HG03432 (cell line): Measurements from ENCODE around the gene COL18A1.
"Not testable (repeated sequence)": the region's sequence is repeated elsewhere in the genome, so short reads cannot be mapped to it uniquely, and the experiment has no call there.

Experiments
- ATAC-seq: cut with Tn5 transposase; IDR thresholded peaks from one replicate; pipeline ENCODE4 v1.9.1; 2021; ENCODE audit warnings: mild to moderate bottlenecking, moderate library complexity; ENCODE audit not compliant: unreplicated experiment

COL18A1 gene

GRCh38 chr21:45438391-45439145 lies 33.6 kb downstream of the COL18A1 start:
- no peak for ATAC-seq

- peak; percentile 53 for ATAC-seq
Measured at GRCh38 chr21:45439161-45439872, 34.4 kb downstream of the COL18A1 start.

- ATAC-seq, result no peak
Measured at GRCh38 chr21:45439901-45440461, 35.0 kb downstream of the COL18A1 start.

DNA sequence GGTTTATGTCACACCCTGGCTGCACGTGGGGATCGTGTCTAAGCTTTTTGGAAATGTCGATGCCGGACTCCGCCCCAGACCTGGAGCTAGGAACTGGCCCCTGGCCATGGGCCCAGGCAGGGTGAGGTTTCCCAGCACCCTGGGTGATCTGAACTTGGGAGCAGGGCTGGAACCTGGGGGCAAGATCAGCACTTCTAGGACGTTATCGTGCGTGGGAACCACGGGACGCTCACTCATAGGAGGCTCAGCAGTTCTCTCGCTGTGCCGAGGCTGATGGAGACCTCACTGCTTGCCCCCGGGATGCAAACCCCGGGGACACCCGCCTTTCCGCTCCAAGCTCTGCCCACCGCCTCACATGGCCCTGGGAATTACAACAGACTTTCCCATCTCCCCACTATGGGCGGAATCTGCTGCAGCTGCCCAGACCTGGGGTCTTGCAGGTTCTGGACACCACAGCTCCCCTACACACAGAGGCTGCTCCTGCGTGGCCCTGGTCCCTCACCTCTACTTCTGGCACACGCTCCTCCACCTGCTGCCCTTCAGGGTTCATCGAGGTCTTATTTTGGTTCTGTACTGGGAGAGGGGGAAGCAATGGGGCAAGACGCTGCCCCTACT lies 35.9 kb downstream of the COL18A1 start:
- no peak for ATAC-seq

DNA sequence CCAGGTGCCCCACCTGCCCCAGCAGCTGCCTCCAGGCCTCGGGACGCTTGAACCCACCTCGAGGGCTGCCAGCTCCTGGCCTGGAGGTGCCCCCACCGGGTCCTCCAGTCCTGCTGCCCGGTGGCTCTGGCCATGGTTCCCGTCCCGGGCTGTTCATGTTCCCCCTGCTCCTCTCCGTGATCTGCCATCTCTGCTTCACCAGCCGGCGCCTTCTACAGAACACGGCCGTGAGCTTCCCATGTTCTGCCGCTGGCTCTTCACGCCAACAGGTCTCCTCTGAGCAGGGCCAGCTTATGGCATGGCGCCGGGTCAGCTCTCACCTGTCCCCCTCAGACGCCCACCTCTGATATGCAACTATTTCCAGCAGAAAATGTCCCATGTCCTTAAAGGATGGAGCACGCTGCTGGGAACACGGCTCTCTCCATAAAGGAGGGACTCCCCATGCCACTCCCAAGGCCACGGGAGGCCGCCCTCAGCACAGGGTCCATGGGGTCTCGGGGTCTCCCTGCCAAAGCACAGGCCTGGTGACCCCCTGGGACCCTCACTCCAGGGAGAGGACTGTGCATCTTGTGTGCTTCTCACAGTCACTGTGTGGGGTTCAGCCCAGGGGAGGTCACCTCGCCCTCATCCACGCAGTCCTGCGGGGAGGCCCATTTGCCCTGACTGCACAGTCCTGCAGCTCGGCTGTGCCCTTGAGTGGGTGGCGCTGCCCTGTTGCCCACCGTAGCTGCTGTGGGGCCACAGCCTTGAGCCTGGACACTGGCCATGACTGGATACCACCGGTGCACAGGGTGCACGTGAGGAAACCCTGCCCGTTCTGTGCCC lies 36.7 kb downstream of the COL18A1 start:
- ATAC-seq, result no peak

GRCh38 chr21:45442276-45442675 lies 37.3 kb downstream of the COL18A1 start:
- ATAC-seq, result no peak

- ATAC-seq, result not testable (repeated sequence)
Measured at GRCh38 chr21:45442686-45443594, 38.0 kb downstream of the COL18A1 start.

DNA sequence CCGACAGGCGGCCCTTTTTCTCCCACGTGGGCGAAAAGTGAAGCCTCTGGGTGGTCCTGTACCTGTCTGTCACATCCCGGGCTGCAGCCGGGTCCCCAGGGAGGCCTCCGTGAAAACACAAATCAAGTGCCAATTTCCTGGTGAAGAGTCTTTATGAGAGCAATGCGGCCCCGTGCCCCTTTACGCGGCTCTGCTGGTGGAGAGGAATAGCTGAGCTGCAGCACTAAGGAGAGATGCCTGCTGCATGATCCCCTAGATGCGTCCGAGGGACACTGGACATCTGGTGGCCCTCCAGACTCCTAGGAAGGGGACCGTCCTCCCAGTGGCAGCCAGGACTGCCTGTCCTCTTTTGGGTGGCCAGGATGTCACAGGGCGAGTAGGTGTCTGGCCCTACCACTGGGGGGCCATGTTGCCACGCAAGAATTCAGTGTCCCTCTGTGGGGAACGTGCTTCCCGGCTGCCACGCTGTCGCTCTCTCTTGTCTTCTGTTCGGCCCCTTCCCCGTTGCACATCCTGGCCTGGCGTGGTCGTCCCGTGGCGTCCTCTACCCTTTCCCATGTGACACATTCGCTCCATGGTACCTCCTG lies 38.7 kb downstream of the COL18A1 start:
- no peak for ATAC-seq

GRCh38 chr21:45444385-45444784 lies 39.4 kb downstream of the COL18A1 start:
- ATAC-seq, result no peak

DNA sequence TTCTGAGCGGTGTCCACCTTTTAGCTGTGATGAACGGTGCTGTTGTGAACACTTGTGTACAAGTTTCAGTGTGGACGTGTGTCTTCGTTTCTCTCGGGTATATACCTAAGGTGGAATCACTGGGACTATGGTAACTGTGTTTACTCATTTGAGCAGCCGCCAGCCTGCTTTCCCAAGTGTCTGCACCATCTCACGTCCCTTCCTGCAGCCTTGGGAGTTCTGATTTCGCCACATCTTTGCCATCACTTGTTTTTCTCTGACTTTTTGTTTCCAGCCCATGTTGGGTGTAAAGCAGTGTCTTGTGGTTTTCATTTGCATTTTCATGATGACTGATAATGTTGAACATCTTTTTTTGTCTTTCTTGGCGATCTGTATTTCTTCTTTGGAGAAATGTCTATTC lies 40.4 kb downstream of the COL18A1 start:
- no peak for ATAC-seq

DNA sequence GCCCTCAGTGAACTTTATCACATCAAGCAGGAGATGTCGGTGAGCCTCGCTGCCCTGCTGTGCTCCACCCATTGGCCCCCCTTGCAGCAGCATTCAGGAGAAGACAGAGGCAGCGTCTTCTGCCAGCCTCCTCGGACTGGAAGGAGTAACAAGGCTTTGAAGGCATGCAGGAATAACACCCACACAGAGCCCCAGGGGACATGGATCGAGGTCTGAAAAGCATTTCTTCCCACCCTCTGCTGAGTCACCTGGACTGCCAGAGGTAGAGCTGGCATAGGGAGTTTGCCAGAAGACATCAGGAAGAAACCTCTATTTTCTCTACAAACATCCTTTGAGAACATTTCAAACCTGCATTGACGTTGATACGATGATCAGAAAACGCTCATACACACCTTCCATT lies 42.9 kb downstream of the COL18A1 start:
- no peak for ATAC-seq

GRCh38 chr21:45448283-45448809 lies 43.4 kb downstream of the COL18A1 start:
- no peak for ATAC-seq

DNA sequence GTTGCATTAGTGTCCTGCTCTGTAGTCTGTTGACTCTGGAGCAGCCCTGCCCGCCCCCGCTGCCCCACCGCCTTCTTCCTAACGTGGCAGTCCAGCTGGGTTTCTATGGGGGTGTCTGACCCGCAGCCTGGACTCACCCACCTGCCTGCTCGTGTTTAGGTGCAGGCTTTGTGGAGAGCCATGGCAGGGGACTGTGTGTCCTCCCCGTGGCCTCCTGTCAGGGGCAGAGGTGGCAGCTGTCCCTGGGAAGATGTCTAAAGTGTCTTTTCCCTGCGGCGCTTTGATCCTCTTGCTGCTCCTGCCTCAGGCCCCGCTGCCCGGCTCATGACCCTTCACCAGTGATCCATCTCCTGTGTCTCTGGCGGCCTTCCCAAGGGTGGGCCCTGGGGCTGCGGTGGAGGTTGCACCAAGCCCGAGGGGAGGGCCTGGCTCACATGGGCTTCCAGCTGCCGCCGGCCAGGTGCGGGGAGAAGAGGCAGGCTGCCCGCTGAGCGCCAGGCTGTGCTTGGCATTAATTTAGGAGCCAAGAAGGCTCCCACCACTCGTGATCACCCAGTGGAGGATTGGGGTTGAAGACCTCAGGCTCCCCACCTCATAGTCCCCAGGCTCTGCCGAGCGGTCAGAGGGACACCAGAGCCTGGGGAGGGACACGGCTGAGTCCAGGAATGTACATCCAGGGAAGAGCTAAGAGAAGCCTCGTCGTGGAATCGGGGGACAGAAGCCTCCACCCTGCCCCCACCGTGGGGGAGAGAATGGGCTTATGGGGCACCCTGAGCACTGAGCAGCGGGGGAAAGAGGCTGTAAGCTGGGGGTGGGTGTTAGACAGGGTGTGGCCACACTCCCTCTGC lies 44.1 kb downstream of the COL18A1 start:
- no peak for ATAC-seq

DNA sequence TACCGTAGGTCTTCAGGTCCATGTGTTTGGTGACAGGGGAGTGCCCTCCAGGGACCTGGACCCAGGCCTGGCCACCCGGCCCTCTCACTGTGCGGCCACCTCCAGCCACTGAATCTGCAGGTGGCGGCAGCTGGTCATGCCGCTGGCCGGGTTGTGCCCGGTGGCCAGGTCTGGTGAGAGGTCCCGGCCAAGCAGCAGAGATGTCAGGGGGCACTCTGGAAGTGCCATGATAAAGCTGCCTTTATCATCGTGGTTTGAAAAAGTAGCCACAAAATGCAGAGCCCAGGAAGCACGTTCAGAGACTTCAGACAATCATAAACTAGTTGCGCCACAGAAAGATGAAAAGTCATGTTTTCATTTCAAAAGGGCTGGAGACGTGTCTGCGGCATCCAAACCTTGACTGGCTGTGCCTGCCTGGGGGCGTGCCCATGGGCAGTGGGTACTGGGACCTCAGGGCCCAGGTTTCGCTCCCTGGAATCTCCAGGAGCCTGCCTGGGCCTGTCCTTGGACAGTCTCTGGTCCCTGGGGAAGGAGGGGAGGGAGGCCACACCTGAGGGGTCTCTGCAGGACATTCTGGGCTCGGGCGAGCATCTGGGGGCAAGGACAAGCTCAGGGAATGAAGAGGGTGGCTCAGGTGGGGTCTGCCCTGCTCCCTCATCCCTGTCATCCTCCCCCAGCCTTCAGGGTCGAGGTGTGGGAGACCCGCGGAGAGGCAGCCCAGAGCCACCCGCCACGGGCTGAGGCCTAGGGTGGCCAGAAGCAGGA lies 44.9 kb downstream of the COL18A1 start:
- ATAC-seq, result no peak

DNA sequence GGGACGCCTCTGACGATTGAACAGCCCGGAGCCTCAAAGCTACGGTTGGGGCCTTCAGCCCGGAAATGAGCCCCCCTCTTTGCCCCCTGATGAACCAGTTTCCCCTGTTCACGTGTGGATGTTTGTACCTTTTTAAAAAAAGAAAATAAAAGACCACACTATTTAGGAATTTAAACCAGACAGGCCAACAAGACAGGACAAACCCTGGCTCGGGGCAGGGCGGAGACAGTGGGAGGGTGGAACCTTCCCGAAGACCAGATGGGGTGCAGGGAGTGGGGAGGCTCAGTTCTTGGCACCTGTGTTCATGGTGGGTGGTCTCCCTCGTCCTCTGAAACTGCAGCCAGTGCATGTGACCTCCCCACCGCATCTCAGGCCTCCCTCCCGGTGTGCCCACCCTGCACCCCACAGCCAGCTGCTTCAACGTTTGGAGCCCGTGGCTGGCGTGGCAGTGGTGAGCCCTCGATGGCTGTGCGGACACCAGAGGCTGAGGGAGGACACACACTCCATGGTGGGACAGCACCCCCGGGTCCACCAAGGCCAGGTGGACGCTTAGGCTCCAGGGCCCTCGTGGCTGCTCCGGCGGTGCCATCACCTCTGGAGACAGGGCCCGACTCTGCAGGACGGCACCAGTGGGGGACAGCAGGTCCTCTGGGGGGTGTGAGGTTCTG lies 45.6 kb downstream of the COL18A1 start:
- ATAC-seq, result no peak

- no peak for ATAC-seq
Measured at GRCh38 chr21:45451091-45451740, 46.3 kb downstream of the COL18A1 start.
